Sigmoid colon (tissue), 7 donors: ENCODE data around the gene SPINK5. TPM values are rescaled to one million over a fixed set of nuclear protein-coding genes. Genes with fewer than 3 reads are reported as not detected.

ENCODE experiments used
- DNase-seq: peaks from one replicate; pipeline ENCODE4 v3.0.0-alpha.2; 2019
- H3K27ac ChIP-seq, 4 donors: fragments of 200-600 bp; sonication (generic); one replicate each; pipeline ENCODE4 v1.5.1; 2016 to 2019; ENCODE audit warnings: mild to moderate bottlenecking in 1 of 4
- H3K27me3 ChIP-seq, 3 donors: fragments of 200-600 bp; sonication (generic); one replicate each; pipeline ENCODE4 v1.5.1; 2019; ENCODE audit warnings: mild to moderate bottlenecking in 1 of 3
- H3K36me3 ChIP-seq, 4 donors: fragments of 200-600 bp; sonication (generic); one replicate each; pipeline ENCODE4 v1.5.1; 2016 to 2019
- H3K4me1 ChIP-seq, 4 donors: fragments of 200-600 bp; sonication (generic); one replicate each; pipeline ENCODE4 v1.5.1; 2017 to 2019
- H3K4me3 ChIP-seq, 4 donors: fragments of 200-600 bp; sonication (generic); one replicate each; pipeline ENCODE4 v1.5.1; 2017 to 2019; ENCODE audit warnings: mild to moderate bottlenecking in 2 of 4, moderate library complexity in 1 of 4
- H3K9me3 ChIP-seq, 4 donors: fragments of 200-600 bp in 3 of 4; sonication (generic) in 3 of 4; one replicate each; pipeline versions ENCODE4 v1.5.1 to v1.6.1; 2013 to 2019
- CTCF ChIP-seq, 4 experiments: fragments of 450-650 bp in 3 of 4; fragments of 200-600 bp in 1 of 4; IDR thresholded peaks; one replicate each; pipeline ENCODE4 v1.5.1; 2016 to 2019; ENCODE audit warnings: antibody characterized with exemption in 4 of 4, mild to moderate bottlenecking in 3 of 4, moderate library complexity in 2 of 4
- EP300 ChIP-seq, 4 donors: sonication (generic); formaldehyde crosslinking; IDR thresholded peaks; one replicate each; pipeline ENCODE4 v1.6.1; 2017; ENCODE audit warnings: antibody characterized with exemption in 4 of 4
- POLR2A ChIP-seq, 2 donors: fragments of 450-650 bp; IDR thresholded peaks; one replicate each; pipeline ENCODE4 v1.6.1; 2016; ENCODE audit warnings: antibody characterized with exemption in 2 of 2, mild to moderate bottlenecking in 2 of 2, moderate library complexity in 2 of 2
- POLR2AphosphoS5 ChIP-seq, 4 donors: sonication (generic); formaldehyde crosslinking; IDR thresholded peaks; one replicate each; pipeline ENCODE4 v1.6.1; 2017; ENCODE audit warnings: antibody characterized with exemption in 4 of 4
- WGBS, 2 donors: extraction: QIAGEN DNeasy Blood & Tissue Kit; methylation state at CpG; one replicate each; pipeline ENCODE4 v1.1.7; 2013; 5-methylcytosine and 5-hydroxymethylcytosine counted together
- intact Hi-C: fragments of 100-400 bp; cut with DNase I; formaldehyde crosslinking; loops from one replicate; pipeline ENCODE4 v1.15.1; 2023
- polyA plus RNA-seq, 3 donors: library from polyadenylated mRNA; stranded (reverse); fragments of 200-250 nt; gene quantifications; one replicate each; pipeline ENCODE4 v1.2.3, GENCODE V29; 2013
- total RNA-seq, 4 donors: library from RNA; depleted of rRNA; stranded (reverse); fragments of >200 nt; gene quantifications; one replicate each; pipeline ENCODE4 v1.1.0, GENCODE V29; 2016
- donor health status: healthy with polysubstance abuse.
- donor health status: Bipolar disorder and iron deficiency.
- donor health status: healthy.

SPINK5 gene
- total RNA-seq: 1 to 10 TPM in 1 of 4 donors, under 1 TPM in 1, not detected in 2; 0.28 to 1.4 TPM
- polyA plus RNA-seq: 10 to 100 TPM; 16.9 to 20.0 (median 19.8) TPM

- no peaks in the 10 kb centered on the region for H3K9me3 ChIP-seq
- intact Hi-C loops: no loop called here
- no peak within 1 kb of the TSS for H3K27ac ChIP-seq
- H3K4me1 ChIP-seq: peaks cover 0 to 6% (median 0%) of the 10 kb centered on the region in 4 donors
- 85 to 94% methylated on average over 5 of the region's 5 CpGs for WGBS, 2 donors
- no peaks in the 10 kb centered on the region for H3K36me3 ChIP-seq
- H3K27me3 ChIP-seq: no peaks in the 10 kb centered on the region
- no peak within 1 kb of the TSS for H3K4me3 ChIP-seq
- no peak for DNase-seq
- no peak for TF ChIP-seq POLR2A (IDR thresholded peaks at IDR 0.05)
Observed at GRCh38 chr5:148063861-148064260, at the start of gene SPINK5. TSS of gene SPINK5 (plus strand) at chr5:148063980. CDS start at chr5:148064045, 65 bp downstream.

- no peak overlapping the region for H3K4me3 ChIP-seq
- H3K4me1 ChIP-seq: no peaks in the 10 kb centered on the region
- no peaks in the 10 kb centered on the region for H3K9me3 ChIP-seq
- no peaks in the 10 kb centered on the region for H3K27me3 ChIP-seq
- intact Hi-C loops: no loop called here
- H3K36me3 ChIP-seq: no peaks in the 10 kb centered on the region
- TF ChIP-seq EP300 (IDR thresholded peaks at IDR 0.05) (no peak), POLR2AphosphoS5 (IDR thresholded peaks at IDR 0.05) (no peak), POLR2A (IDR thresholded peaks at IDR 0.05) (no peak), CTCF (IDR thresholded peaks at IDR 0.05) (no peak)
- H3K27ac ChIP-seq: no peak overlapping the region
- 77 to 95% methylated on average over 3 of the region's 3 CpGs for WGBS, 2 donors
- no peak for DNase-seq
Observed at GRCh38 chr5:148014276-148014675, 49.5 kb upstream of the SPINK5 start.

- Histone ChIP-seq H3K9me3 (no peaks in the 10 kb centered on the region), H3K4me3 (no peak overlapping the region), H3K27ac (no peak overlapping the region), H3K27me3 (no peaks in the 10 kb centered on the region), H3K4me1 (no peaks in the 10 kb centered on the region), H3K36me3 (no peaks in the 10 kb centered on the region)
- no peak for DNase-seq
- TF ChIP-seq POLR2A (IDR thresholded peaks at IDR 0.05): no peak
- TF ChIP-seq EP300 (IDR thresholded peaks at IDR 0.05): no peak
- no peak for TF ChIP-seq POLR2AphosphoS5 (IDR thresholded peaks at IDR 0.05)
- no peak for TF ChIP-seq CTCF (IDR thresholded peaks at IDR 0.05)
- WGBS, 2 donors: 59 to 85% methylated on average over 3 of the region's 3 CpGs
- intact Hi-C loops: no loop called here
Observed at GRCh38 chr5:148020257-148020988, 43.4 kb upstream of the SPINK5 start.

GRCh38 chr5:148027505-148027904, 36.3 kb upstream of the SPINK5 start:
- DNase-seq: no peak
- H3K4me3 ChIP-seq: no peak overlapping the region
- no peaks in the 10 kb centered on the region for H3K9me3 ChIP-seq
- peaks cover 0 to 4% (median 0%) of the 10 kb centered on the region in 4 donors for H3K4me1 ChIP-seq
- TF ChIP-seq CTCF (IDR thresholded peaks at IDR 0.05) (no peak), POLR2A (IDR thresholded peaks at IDR 0.05) (no peak)
- WGBS, 2 donors: 61 to 63% methylated on average over 3 of the region's 3 CpGs
- H3K36me3 ChIP-seq: no peaks in the 10 kb centered on the region
- intact Hi-C loops: no loop called here
- no peak overlapping the region for H3K27ac ChIP-seq
- H3K27me3 ChIP-seq: no peaks in the 10 kb centered on the region

GRCh38 chr5:148029131-148029530, 34.6 kb upstream of the SPINK5 start:
- peaks cover 0 to 4% (median 0%) of the 10 kb centered on the region in 4 donors for H3K4me1 ChIP-seq
- intact Hi-C loops: no loop called here
- WGBS, 2 donors: 88 to 89% methylated on average over 4 of the region's 4 CpGs
- no peak for TF ChIP-seq POLR2A (IDR thresholded peaks at IDR 0.05)
- no peak for TF ChIP-seq CTCF (IDR thresholded peaks at IDR 0.05)
- TF ChIP-seq EP300 (IDR thresholded peaks at IDR 0.05): no peak
- no peak for TF ChIP-seq POLR2AphosphoS5 (IDR thresholded peaks at IDR 0.05)
- H3K27me3 ChIP-seq: no peaks in the 10 kb centered on the region
- no peaks in the 10 kb centered on the region for H3K36me3 ChIP-seq
- DNase-seq: no peak
- H3K27ac ChIP-seq: no peak overlapping the region
- H3K4me3 ChIP-seq: no peak overlapping the region
- H3K9me3 ChIP-seq: no peaks in the 10 kb centered on the region
